Measurements from ENCODE around the gene TBCA.

- TF ChIP-seq CTCF (conservative IDR thresholded peaks at IDR 0.05) (no peak), ZFX (IDR thresholded peaks at IDR 0.05) (no peak)
These were observed 15.8 kb upstream of the TBCA start for GRCh38 chr5:77791926-77792325.

Data from C4-2B (cell line).